GM12801 (cell line): ENCODE data around the gene CTSG.

ENCODE experiments used
- CTCF ChIP-seq: IDR thresholded peaks from one replicate; pipeline ENCODE4 v1.5.1; 2011; ENCODE audit warnings: control low read depth; ENCODE audit not compliant: insufficient read length; ENCODE audit errors: extremely low read depth

Gene CTSG

DNA sequence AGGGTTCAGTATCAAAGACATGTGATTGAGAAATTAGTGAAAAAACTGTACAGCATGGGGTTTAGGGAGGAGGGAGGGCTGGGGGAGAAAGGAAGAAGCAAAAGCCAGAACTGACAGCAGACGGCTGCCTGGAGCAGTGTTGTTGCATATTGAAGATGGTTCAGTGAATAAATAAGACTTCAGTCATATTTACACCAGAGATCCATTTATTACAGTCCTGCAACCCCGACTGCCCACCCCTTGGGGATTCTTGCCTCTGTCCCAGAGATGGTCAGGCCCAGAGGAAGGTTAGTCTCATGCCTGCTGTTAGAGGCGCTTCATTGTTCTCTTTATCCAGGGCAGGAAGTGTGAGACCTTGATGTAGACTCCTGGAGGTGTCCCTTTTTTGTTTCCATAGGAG, 30.2 kb upstream of the CTSG start:
- TF ChIP-seq CTCF = no peak

GRCh38 chr14:24605435-24606190, 29.6 kb upstream of the CTSG start:
- no peak for TF ChIP-seq CTCF

GRCh38 chr14:24597403-24597802, 21.4 kb upstream of the CTSG start:
- no peak for TF ChIP-seq CTCF

- TF ChIP-seq CTCF = no peak
These were observed 19.2 kb upstream of the CTSG start for GRCh38 chr14:24595073-24595808.

- no peak for TF ChIP-seq CTCF
These were observed 2.5 kb upstream of the CTSG start for GRCh38 chr14:24578558-24578957.

GRCh38 chr14:24576771-24577170, 721 bp upstream of the CTSG start:
- no peak for TF ChIP-seq CTCF

DNA sequence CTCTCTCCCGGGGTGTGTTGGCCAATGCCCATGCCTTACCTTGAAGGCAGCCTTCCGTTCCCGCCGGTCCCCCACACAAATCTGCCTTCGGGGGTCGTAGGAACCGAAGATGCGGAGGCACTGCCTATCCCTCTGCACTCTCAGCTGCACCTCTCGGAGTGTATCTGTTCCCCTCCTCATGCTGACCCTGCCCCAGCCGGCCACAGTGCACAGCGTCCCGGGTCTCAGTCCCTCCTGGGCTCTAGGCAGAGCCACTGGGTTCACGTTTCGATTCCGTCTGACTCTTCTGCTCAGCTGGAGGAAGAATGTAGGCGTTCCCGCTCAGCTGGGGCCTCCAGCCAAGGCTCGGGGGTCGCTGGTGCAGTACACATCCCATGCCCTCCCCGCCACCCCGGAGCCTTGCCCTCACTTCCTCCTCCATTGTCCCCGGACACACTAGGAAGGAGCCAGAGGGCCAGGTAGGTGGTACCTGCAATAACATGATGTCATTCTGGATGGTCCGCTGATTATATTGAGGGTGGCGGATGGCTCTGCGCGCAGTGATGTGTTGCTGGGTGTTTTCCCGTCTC, 1.8 kb downstream of the CTSG start:
- no peak for TF ChIP-seq CTCF
